ENCODE measurements around the gene LRRC8A.

DNA sequence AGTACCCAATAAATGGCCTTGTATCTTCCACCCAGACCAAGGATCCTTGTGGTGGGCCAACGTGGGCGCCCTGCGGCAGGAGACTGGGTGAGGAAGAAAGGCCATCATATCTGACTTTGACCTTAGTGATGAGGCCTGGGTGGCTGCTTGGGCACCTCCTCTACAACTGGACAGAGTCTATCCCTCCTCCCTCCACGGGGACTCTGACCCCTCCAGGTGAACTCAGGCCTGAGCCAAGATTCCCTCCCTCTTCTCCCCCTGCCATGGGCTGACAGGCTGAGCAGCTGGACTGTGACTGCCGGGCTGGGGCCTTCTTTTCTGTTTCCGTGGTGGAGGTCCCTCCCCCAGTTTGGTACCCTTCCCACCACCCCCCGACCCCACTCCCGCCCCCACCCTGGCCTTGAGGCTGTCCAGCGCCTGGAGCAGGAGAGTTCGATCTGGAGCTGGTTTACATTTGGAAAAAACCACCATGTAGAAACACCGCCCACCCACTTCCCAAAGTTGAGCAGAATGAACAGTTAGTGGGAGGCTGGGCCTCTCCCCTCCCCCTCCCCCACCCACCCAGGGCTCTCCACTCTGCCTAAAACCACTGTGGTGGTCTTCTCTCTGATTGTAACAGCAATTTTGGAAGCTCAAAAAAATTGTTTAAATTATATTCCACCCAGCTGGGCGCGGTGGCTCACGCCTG is 37.6 kb downstream of the LRRC8A start:
- TF ChIP-seq, protein P1, sequence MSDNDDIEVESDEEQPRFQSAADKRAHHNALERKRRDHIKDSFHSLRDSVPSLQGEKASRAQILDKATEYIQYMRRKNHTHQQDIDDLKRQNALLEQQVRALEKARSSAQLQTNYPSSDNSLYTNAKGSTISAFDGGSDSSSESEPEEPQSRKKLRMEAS (IDR thresholded peaks at IDR 0.05; ENCODE audit: low read depth): no peak
- TF ChIP-seq YY1 (IDR thresholded peaks at IDR 0.05; ENCODE audit: low read depth): no peak
- no peak for TF ChIP-seq RFX5 (IDR thresholded peaks at IDR 0.05; ENCODE audit: low read length)
- TF ChIP-seq SIN3A (IDR thresholded peaks at IDR 0.05; ENCODE audit: borderline replicate concordance, low read depth, low read length): no peak
- TF ChIP-seq RXRA (IDR thresholded peaks at IDR 0.05; ENCODE audit: borderline replicate concordance, low read depth): no peak
- TF ChIP-seq, protein P2, sequence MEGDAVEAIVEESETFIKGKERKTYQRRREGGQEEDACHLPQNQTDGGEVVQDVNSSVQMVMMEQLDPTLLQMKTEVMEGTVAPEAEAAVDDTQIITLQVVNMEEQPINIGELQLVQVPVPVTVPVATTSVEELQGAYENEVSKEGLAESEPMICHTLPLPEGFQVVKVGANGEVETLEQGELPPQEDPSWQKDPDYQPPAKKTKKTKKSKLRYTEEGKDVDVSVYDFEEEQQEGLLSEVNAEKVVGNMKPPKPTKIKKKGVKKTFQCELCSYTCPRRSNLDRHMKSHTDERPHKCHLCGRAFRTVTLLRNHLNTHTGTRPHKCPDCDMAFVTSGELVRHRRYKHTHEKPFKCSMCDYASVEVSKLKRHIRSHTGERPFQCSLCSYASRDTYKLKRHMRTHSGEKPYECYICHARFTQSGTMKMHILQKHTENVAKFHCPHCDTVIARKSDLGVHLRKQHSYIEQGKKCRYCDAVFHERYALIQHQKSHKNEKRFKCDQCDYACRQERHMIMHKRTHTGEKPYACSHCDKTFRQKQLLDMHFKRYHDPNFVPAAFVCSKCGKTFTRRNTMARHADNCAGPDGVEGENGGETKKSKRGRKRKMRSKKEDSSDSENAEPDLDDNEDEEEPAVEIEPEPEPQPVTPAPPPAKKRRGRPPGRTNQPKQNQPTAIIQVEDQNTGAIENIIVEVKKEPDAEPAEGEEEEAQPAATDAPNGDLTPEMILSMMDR (IDR thresholded peaks at IDR 0.05): no peak
- TF ChIP-seq, protein P3, sequence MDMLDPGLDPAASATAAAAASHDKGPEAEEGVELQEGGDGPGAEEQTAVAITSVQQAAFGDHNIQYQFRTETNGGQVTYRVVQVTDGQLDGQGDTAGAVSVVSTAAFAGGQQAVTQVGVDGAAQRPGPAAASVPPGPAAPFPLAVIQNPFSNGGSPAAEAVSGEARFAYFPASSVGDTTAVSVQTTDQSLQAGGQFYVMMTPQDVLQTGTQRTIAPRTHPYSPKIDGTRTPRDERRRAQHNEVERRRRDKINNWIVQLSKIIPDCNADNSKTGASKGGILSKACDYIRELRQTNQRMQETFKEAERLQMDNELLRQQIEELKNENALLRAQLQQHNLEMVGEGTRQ (IDR thresholded peaks at IDR 0.05; ENCODE audit: borderline replicate concordance, low read depth, low read length): no peak
- no peak for TF ChIP-seq EP300 (IDR thresholded peaks at IDR 0.05; ENCODE audit: borderline replicate concordance in 1 of 2, low read depth in 1 of 2, low read length in 1 of 2)
- TF ChIP-seq, protein P4, sequence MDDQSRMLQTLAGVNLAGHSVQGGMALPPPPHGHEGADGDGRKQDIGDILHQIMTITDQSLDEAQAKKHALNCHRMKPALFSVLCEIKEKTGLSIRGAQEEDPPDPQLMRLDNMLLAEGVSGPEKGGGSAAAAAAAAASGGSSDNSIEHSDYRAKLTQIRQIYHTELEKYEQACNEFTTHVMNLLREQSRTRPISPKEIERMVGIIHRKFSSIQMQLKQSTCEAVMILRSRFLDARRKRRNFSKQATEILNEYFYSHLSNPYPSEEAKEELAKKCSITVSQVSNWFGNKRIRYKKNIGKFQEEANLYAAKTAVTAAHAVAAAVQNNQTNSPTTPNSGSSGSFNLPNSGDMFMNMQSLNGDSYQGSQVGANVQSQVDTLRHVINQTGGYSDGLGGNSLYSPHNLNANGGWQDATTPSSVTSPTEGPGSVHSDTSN (IDR thresholded peaks at IDR 0.05): no peak
- TF ChIP-seq FOSL2 (IDR thresholded peaks at IDR 0.05; ENCODE audit: borderline replicate concordance, low read depth): no peak
- TF ChIP-seq, protein P5, sequence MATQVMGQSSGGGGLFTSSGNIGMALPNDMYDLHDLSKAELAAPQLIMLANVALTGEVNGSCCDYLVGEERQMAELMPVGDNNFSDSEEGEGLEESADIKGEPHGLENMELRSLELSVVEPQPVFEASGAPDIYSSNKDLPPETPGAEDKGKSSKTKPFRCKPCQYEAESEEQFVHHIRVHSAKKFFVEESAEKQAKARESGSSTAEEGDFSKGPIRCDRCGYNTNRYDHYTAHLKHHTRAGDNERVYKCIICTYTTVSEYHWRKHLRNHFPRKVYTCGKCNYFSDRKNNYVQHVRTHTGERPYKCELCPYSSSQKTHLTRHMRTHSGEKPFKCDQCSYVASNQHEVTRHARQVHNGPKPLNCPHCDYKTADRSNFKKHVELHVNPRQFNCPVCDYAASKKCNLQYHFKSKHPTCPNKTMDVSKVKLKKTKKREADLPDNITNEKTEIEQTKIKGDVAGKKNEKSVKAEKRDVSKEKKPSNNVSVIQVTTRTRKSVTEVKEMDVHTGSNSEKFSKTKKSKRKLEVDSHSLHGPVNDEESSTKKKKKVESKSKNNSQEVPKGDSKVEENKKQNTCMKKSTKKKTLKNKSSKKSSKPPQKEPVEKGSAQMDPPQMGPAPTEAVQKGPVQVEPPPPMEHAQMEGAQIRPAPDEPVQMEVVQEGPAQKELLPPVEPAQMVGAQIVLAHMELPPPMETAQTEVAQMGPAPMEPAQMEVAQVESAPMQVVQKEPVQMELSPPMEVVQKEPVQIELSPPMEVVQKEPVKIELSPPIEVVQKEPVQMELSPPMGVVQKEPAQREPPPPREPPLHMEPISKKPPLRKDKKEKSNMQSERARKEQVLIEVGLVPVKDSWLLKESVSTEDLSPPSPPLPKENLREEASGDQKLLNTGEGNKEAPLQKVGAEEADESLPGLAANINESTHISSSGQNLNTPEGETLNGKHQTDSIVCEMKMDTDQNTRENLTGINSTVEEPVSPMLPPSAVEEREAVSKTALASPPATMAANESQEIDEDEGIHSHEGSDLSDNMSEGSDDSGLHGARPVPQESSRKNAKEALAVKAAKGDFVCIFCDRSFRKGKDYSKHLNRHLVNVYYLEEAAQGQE (IDR thresholded peaks at IDR 0.05; ENCODE audit: low read depth, low read length): no peak
- no peak for TF ChIP-seq CHD2 (IDR thresholded peaks at IDR 0.05; ENCODE audit: low read length, partially characterized antibody)
